Thyroid gland (tissue), 4 donors: ENCODE results near the gene KY.

Experiments used
- POLR2A ChIP-seq, 2 donors: fragments of 450-650 bp; IDR thresholded peaks; one replicate each; pipeline ENCODE4 v1.6.1; 2017; ENCODE audit warnings: antibody characterized with exemption in 2 of 2, mild to moderate bottlenecking in 2 of 2, moderate library complexity in 1 of 2
- TF ChIP-seq, protein P1 (sequence below), 6 experiments: fragments of 200-600 bp in 3 of 6; fragments of 450-650 bp in 3 of 6; sonication (generic) in 3 of 6; IDR thresholded peaks; one replicate each; pipeline ENCODE4 v1.5.1; 2016 to 2019; ENCODE audit warnings: antibody characterized with exemption in 6 of 6, mild to moderate bottlenecking in 2 of 6, inconsistent platforms in 1 of 6, moderate library complexity in 1 of 6

GRCh38 chr3:134682196-134682880 is 31.5 kb upstream of the KY start:
- TF ChIP-seq, protein P1, sequence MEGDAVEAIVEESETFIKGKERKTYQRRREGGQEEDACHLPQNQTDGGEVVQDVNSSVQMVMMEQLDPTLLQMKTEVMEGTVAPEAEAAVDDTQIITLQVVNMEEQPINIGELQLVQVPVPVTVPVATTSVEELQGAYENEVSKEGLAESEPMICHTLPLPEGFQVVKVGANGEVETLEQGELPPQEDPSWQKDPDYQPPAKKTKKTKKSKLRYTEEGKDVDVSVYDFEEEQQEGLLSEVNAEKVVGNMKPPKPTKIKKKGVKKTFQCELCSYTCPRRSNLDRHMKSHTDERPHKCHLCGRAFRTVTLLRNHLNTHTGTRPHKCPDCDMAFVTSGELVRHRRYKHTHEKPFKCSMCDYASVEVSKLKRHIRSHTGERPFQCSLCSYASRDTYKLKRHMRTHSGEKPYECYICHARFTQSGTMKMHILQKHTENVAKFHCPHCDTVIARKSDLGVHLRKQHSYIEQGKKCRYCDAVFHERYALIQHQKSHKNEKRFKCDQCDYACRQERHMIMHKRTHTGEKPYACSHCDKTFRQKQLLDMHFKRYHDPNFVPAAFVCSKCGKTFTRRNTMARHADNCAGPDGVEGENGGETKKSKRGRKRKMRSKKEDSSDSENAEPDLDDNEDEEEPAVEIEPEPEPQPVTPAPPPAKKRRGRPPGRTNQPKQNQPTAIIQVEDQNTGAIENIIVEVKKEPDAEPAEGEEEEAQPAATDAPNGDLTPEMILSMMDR (IDR thresholded peaks at IDR 0.05) = no peak
- no peak for TF ChIP-seq POLR2A (IDR thresholded peaks at IDR 0.05)
